B cell (primary cell): ENCODE measurements around the gene AGBL2.

Source experiments
- EZH2 ChIP-seq: IDR thresholded peaks from 2 replicates; pipeline ENCODE4 v1.6.1; 2012; ENCODE audit warnings: borderline replicate concordance, low read depth, mild to moderate bottlenecking, moderate library complexity, low read length; ENCODE audit not compliant: insufficient read depth, poor library complexity, severe bottlenecking
- TF ChIP-seq, protein P1 (sequence below): fragments of 200-600 bp; IDR thresholded peaks from one replicate; pipeline ENCODE4 v1.8.0; 2022; ENCODE audit warnings: antibody characterized with exemption, mild to moderate bottlenecking

DNA sequence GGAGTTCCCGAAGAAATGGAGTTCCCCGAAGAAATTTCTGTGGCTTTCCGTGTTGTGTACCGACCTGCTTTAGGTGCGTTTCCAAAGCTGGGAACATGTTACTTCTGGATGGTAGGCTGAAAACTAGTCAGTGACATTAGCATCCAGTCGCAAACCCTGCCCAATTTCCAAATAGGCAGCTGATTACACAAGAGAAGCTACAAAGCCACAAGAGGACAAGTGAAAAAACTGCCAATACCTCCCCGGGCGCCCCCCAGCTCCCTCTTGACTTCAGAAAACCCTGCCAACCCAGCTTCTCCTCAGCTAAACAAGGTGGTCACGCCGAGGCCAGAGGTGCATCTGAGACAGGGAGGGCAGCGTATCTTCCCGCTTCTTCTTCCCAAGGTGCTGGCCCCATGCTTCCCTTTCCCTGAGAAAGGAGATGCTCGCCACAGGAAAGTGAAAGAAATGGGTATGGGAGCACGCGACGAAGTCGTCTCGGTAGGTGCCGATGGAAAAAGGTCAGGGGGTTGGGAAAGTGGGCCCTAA, 551 bp downstream of the AGBL2 start:
- TF ChIP-seq, protein P1, sequence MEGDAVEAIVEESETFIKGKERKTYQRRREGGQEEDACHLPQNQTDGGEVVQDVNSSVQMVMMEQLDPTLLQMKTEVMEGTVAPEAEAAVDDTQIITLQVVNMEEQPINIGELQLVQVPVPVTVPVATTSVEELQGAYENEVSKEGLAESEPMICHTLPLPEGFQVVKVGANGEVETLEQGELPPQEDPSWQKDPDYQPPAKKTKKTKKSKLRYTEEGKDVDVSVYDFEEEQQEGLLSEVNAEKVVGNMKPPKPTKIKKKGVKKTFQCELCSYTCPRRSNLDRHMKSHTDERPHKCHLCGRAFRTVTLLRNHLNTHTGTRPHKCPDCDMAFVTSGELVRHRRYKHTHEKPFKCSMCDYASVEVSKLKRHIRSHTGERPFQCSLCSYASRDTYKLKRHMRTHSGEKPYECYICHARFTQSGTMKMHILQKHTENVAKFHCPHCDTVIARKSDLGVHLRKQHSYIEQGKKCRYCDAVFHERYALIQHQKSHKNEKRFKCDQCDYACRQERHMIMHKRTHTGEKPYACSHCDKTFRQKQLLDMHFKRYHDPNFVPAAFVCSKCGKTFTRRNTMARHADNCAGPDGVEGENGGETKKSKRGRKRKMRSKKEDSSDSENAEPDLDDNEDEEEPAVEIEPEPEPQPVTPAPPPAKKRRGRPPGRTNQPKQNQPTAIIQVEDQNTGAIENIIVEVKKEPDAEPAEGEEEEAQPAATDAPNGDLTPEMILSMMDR: no peak
- TF ChIP-seq EZH2: no peak
